Activated naive CD4-positive, alpha-beta T cell treated with Interleukin-2 at 50 U/mL for 16 hours (primary cell): ENCODE results near the gene SPRR5.

ENCODE experiments used
- DNase-seq: peaks from one replicate; pipeline ENCODE4 v3.0.0-alpha.2; 2020

SPRR5 gene, protein sequence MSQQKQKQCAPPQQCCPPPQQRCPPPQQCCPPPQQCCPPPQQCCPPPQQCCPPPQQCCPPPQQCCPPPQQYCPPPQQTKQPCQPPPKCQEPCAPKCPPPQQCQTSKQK

GRCh38 chr1:152946651-152947256 is at the start of gene SPRR5:
TSS of gene SPRR5 (plus strand) at chr1:152947206. CDS start at chr1:152948555, 1,349 bp downstream.
- DNase-seq: no peak

GRCh38 chr1:152899027-152899426 is 48.0 kb upstream of the SPRR5 start:
- DNase-seq: no peak

DNA sequence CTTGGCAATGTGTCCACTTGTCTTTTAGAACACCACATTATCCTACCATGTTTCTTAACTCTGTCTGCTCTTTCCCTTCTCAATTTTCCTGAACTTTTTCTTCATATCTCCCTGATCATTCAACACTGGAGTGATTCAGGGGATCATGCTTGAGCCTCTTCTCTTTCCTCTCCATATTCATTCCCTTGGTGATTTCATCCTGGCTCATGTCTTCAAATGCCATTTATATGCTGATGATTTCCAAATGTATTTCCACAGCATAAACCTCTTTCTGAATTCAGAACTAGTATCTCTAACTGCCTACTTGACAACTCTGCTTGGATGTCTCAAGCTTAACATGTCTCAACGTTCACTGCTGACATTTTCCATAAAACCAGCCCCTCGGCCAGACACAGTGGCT is 47.1 kb upstream of the SPRR5 start:
- DNase-seq: no peak

- no peak for DNase-seq
Observed at GRCh38 chr1:152901631-152902030, 45.4 kb upstream of the SPRR5 start.

DNA sequence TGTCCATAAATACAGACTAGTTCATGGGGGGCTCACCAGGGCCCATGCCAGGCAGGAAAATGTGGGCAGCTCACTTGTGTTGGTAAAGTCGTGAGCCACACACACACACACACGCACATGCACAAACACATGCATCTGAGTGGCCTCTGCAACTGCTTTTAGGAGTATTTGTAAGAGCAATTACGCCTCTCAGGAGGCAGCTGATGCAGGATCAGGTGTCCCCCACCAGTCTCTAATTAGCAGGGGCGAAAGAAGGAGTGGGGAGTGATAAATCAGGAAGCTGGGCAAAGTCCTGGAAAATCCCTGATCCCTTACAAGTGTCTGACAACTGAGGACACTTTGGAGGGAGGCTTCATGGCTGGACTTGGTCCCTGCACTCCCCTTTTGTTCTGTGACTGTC is 44.4 kb upstream of the SPRR5 start:
- DNase-seq: no peak

DNA sequence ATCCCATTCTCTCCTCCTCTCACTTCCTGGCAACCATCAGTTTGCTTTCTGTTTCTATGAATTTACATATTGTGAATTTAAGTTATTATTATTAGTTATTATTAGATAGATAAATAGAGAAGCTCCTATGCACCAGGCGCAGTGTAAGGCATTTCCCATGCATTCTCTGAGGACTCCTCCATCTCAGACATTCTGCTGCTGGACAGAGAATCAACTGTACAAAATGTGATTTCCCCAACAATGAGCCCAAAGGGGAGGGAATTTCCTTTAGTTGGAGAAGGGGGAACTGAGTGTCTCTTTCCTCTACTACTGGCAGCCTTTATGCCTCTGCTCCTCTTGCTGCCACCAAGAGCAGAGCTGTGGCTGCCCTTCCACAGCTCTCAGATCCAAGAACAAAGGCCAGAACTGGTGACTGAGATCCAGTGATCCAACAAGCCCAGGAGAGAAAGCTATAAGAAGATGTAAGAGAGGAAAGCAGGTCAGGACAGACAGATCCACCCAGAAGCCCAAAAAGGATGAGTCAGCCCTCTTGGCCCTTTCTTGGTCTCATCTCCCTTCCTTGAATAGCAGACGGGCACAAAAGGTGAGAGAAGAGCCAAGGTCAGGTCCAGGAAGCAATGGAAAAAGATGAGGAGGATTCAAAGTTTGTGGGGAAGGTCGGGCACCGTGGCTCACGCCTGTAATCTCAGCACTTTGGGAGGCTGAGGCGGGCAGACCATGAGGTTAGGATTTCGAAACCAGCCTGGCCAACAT is 42.1 kb upstream of the SPRR5 start:
- DNase-seq: no peak

- DNase-seq: no peak
Observed at GRCh38 chr1:152906023-152906565, 40.9 kb upstream of the SPRR5 start.

DNA sequence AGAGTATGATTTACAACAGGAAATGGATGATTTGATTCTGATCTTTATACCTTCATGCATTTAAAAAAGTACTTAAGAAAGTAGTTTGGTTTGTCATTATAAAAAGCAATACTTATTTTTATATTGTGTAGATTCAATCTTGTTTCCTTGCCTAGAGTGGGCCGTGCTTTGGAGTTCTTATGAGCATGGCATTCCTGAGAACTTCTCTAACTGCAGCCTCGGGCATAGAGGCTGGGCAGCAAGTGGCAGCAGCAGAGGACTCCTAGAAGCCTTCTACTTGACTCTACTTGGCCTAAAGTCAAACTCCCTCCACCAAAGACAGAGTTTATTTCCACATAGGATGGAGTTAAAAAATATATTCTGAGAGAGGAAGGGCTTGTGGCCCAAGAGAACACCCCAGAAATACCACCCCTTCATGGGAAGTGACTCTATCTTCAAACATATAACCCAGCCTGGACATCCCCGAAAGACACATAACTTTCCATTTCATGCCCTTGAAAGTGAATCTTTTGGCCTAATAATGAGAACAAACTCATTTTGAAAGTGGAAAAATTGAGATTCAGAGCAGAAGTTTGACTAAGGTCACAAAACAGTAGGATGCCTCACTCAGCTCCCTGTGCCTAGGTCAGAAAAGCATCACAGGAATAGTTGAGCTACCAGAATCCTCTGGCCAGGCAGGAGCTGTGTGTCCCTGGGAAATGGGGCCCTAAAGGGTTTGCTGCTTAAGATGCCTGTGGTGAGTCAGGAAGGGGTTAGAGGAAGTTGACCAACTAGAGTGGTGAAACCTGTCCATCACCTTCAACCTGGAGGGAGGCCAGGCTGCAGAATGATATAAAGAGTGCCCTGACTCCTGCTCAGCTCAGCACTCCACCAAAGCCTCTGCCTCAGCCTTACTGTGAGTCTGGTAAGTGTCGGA is 39.1 kb upstream of the SPRR5 start, which contains the start of gene IVL:
IVL (plus strand) TSS at position 861 of the 916 bp plus-strand sequence. CDS start 1,252 bp downstream, outside the sequence.
- no peak for DNase-seq

GRCh38 chr1:152909206-152909605 is 37.8 kb upstream of the SPRR5 start:
- no peak for DNase-seq

DNA sequence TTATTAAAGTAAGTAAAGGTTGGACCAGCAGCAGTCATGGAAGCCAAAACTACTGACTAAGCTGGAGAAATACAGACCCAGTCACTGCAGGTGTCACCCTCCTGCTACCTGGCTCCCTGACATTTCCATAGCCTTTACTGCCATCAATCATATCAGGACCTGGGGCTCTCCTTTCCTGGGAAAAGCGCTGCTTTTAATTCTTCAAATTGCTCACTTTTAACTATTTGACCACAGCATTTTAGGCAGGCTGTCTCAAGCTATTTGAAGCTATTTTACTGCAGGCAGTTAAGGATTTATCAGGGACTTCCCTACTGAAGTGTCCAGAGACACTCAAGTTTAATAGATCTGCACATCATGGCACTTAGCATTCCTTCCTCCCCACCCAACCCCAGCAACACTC is 34.5 kb upstream of the SPRR5 start:
- no peak for DNase-seq

- no peak for DNase-seq
Observed at GRCh38 chr1:152912900-152913299, 34.1 kb upstream of the SPRR5 start.

DNA sequence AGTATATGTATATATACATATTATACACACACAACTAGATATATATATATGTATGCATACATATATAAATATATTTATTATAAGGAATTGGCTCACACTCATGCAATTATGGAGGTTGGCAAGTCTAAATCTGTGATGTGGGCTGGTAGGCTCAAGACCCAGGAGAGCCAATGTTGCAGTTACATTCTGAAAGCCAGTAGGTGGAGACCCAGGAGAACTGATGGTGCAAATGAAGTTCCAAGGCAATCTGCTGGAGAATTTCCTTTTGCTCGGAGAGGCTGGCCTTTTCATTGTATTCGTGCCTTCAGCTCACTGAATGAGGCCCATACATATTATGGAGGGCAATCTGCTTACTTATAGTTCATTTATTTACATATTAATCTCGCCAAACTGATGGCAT is 29.2 kb upstream of the SPRR5 start:
- no peak for DNase-seq

DNA sequence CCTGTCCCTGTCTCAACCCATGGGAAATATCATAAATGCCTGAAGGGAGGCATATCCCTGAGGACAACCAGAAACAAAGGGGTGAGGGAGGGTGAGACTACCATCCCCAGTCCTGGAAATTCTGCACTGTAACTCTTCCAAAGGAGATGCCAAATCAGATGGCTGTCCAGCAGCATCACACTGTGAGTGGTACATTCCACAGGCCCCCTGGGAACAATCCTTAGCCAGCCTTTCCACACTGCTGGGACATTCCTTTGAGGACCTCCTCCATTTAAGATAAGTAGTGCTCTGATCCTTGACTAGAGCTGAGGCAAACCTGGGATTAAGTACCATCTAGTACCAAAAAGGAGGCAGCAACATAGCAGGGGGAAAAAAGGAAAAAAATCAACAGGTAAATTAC is 27.9 kb upstream of the SPRR5 start:
- DNase-seq: no peak

GRCh38 chr1:152924191-152924590 is 22.8 kb upstream of the SPRR5 start:
- no peak for DNase-seq

DNA sequence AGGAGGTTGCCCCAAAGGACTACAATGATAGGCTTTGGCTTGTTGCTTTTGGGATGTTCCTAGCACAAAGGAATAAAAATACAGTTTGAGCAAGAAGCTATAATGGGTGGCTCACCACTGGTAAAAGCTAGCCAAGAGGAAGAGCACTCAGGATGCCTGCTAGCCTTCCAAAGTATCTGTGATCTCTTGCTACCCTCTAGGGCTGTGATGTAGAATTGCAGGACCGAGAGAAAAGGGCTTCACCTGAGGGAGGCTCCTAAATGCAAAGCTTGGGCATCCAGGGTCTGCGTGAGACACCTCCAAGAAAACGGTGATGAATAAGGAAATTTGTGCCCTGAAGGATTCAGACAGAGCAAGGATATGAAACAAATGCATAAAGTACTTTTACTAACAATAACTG is 20.9 kb upstream of the SPRR5 start:
- DNase-seq: no peak

DNA sequence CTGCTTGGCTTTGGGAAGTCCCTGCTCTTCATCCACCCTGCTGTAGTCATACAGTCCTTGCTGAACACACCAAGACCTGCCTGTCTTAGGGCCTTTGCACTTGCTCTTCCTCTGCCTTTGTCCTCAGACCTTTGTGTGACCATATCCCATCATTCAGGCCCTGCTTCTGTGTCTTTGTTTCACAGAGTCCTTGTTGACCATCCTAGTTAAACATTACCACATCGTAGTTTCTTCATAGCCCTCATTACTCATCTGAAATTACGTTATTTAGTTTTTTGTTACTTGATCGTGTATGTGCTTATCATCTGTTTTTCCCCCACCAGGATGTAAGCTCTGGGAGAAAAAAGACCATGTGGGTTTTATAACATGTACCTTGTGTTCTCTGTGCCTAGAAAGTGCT is 18.3 kb upstream of the SPRR5 start:
- no peak for DNase-seq

DNA sequence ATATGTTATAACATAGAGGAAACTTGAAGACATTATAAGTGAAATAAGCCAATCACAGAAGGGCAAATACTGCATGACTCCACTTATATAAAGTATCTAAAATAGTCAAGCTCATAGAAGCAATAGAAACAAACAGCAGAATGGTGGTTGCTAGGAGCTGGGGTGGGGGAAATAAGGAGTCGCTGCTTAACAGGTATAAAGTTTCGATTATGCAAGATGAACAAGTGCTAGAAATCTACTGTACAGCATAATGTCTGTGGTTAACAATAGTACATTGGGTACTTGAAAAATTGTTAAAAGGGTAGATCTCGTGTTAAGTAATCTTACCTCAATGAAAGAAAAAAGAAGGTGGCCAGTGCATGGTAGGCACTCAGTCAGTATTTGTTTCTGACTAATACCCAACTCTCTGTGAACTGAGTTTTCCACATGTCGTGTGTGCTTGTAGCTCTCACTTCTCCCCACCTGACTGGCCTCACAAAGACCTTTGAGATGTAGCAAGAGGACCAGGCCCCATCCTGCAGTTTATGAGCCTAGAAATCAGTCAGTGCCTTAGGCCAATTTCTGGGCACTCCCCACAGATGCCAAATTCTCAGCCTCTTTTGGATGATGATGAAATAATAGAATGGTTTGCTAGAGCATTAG is 14.7 kb upstream of the SPRR5 start:
- DNase-seq: no peak

GRCh38 chr1:152933196-152933595 is 13.8 kb upstream of the SPRR5 start:
- DNase-seq: no peak

- no peak for DNase-seq
Observed at GRCh38 chr1:152940614-152941013, 6.4 kb upstream of the SPRR5 start.

GRCh38 chr1:152941037-152941711 is 5.8 kb upstream of the SPRR5 start:
- no peak for DNase-seq

GRCh38 chr1:152942161-152942560 is 4.8 kb upstream of the SPRR5 start:
- no peak for DNase-seq

GRCh38 chr1:152946248-152946647 is 758 bp upstream of the SPRR5 start:
- DNase-seq: no peak
